GM12874 (cell line): ENCODE measurements around the gene IFNA10.
"Not testable (repeated sequence)": the region's sequence is repeated elsewhere in the genome, so short reads cannot be mapped to it uniquely, and the experiment has no call there.

Source experiments
- TF ChIP-seq, protein P1 (sequence below): IDR thresholded peaks from 2 replicates; pipeline ENCODE4 v1.5.1; 2011; ENCODE audit warnings: low read depth, mild to moderate bottlenecking, control low read depth, low read length, moderate library complexity; ENCODE audit not compliant: insufficient read depth

The IFNA10 gene

DNA sequence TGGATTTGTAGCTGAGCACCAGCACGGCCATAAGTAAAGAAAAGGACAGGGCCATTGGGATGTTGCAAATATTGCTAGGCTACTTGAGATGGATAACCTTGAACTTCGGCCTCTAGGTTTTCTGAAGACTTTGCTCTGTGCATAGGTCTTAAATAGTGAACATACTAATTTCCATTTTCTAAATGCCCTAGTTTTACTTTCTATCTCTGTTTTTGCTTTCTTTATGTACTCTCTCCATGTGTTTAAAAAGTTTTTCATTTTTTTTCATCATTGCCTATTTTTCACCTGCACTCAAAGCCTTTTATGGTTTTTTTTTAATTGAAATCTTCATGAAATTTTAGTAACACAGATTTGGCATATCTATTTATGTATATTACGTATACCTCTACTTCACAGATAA, at the start of gene IFNA10:
Gene IFNA10, minus strand, starts transcription at position 101 of the 400 bp plus-strand sequence. Its CDS starts 46 bp downstream, at position 55.
- TF ChIP-seq, protein P1, sequence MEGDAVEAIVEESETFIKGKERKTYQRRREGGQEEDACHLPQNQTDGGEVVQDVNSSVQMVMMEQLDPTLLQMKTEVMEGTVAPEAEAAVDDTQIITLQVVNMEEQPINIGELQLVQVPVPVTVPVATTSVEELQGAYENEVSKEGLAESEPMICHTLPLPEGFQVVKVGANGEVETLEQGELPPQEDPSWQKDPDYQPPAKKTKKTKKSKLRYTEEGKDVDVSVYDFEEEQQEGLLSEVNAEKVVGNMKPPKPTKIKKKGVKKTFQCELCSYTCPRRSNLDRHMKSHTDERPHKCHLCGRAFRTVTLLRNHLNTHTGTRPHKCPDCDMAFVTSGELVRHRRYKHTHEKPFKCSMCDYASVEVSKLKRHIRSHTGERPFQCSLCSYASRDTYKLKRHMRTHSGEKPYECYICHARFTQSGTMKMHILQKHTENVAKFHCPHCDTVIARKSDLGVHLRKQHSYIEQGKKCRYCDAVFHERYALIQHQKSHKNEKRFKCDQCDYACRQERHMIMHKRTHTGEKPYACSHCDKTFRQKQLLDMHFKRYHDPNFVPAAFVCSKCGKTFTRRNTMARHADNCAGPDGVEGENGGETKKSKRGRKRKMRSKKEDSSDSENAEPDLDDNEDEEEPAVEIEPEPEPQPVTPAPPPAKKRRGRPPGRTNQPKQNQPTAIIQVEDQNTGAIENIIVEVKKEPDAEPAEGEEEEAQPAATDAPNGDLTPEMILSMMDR = not testable (repeated sequence)

DNA sequence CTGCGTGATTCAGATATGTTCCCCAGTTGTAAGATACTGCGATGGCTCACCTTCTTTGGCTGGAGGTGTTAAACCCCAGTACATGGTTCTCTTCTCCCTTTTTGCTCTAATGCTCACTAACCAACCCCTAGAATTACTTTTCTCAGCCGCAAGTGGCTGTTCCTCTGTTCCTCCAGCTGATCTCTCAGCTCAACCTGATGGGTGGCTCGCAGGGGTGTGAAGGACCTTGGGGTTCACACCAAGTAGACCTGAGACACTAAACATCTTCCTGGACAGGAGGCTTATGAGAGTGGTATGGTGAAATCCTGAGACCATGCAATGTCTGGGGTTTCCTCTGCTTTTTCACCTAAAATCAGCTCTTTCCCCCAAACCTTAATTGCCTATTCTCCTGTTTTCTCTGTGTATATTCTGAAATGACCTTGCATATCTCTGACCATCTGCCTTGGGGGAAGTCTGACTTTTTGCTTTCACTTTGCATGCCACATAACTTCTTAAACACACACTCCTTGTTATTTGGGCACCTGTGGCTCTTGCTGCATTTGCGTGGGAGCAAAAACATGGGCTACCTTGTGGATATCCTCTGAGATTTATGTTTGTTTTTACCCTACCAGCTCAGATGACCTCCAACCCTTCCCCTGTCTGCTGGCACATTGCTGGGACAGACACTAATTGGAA, 48.7 kb upstream of the IFNA10 start:
- TF ChIP-seq, protein P1 = no peak

GRCh38 chr9:21252721-21253547, 46.0 kb upstream of the IFNA10 start:
- TF ChIP-seq, protein P1 = peak; percentile 52; the same call in 1 of the 2 replicates

DNA sequence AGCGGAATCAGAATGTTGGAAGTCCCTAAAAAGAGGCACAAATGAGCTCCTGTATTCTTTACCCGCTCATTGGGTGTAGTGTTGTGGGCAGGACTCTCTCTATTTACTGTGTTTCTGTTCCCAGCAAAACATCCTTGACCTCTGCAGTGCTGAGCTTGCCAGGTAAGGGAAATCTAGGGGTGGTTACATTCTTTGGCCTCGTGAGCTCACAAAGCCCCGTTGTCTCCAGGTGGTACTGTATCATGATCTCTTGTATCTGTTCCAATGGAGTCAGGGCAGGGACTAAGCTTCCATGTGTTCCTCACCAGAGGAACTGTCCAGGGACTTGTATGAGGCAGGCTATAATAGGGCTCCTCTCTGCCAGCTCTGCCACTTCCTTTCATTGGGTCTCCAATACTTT, 44.7 kb upstream of the IFNA10 start:
- TF ChIP-seq, protein P1 = no peak

DNA sequence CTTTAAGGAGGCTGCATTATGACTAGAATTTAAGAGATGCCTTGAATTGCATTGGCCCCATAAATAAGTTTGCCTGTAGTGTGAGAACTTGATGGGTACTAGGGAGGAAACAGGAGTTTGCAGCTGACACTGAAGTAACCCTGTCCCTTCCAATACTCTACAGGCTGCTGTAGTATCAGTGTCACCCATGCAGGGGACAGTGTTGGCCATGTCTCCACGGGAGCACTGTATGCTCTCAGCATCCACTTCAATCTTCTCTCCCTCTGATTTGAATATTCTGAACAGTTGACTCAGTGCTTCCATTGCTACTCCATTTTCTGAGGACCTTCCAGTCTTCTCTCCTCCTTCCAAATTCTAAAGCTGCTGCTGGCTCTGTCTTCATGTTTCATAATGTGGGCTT, 44.2 kb upstream of the IFNA10 start:
- TF ChIP-seq, protein P1 = no peak

DNA sequence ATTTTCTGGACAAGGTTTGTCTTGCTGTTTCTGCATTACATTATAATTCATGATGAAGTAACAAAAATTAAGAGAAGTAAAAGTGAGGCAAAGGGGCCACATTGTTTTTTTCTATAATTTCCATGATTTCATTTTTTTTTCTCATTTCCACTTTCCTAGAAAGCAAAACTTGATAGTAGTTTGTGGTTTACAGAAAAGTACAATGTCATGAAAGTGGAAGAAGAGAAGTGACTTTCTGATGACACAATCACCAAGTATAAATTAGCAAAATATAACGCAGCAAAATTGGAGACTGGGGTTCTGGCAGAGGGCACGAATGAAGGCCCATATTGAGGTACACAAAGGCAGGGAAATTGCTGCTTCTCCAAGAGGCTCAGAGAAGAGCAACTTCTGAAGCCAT, 37.9 kb upstream of the IFNA10 start:
- TF ChIP-seq, protein P1 = no peak

- TF ChIP-seq, protein P1 = no peak
Observed at GRCh38 chr9:21239911-21240310, 33.0 kb upstream of the IFNA10 start, which contains the start of gene IFNA14. Gene IFNA14 (minus strand): TSS chr9:21240005. CDS start chr9:21239935, 70 bp downstream.
